Thymus (tissue), 11 donors: ENCODE data around the gene MTCL3.

Source experiments
- DNase-seq, 9 donors: peaks; one replicate each; pipeline ENCODE4 v3.0.0-alpha.2; 2013; ENCODE audit warnings: low spot score in 9 of 9, low read depth in 6 of 9, missing footprints in 1 of 9
- H3K27ac ChIP-seq, 2 donors: one replicate each; pipeline ENCODE4 v1.5.1; 2013; ENCODE audit warnings: control low read depth in 1 of 2, low read depth in 1 of 2, low read length in 1 of 2, mild to moderate bottlenecking in 1 of 2, moderate library complexity in 1 of 2
- H3K27me3 ChIP-seq, 2 donors: one replicate each; pipeline ENCODE4 v1.5.1; 2013; ENCODE audit warnings: low read length in 1 of 2; ENCODE audit not compliant: control insufficient read depth in 2 of 2, insufficient read depth in 1 of 2
- H3K36me3 ChIP-seq, 2 donors: one replicate each; pipeline ENCODE4 v1.5.1; 2013; ENCODE audit warnings: low read length in 1 of 2, mild to moderate bottlenecking in 1 of 2, moderate library complexity in 1 of 2; ENCODE audit not compliant: control insufficient read depth in 2 of 2, insufficient read depth in 2 of 2
- H3K4me1 ChIP-seq, 2 donors: one replicate each; pipeline ENCODE4 v1.5.1; 2013; ENCODE audit warnings: low read length in 2 of 2; ENCODE audit not compliant: control insufficient read depth in 2 of 2, insufficient read depth in 2 of 2
- H3K4me3 ChIP-seq, 2 donors: one replicate each; pipeline ENCODE4 v1.5.1; 2013; ENCODE audit warnings: low read length in 2 of 2, control low read depth in 1 of 2, mild to moderate bottlenecking in 1 of 2
- H3K9me3 ChIP-seq, 2 donors: one replicate each; pipeline ENCODE4 v1.5.1; 2013; ENCODE audit warnings: low read length in 1 of 2, mild to moderate bottlenecking in 1 of 2; ENCODE audit not compliant: control insufficient read depth in 2 of 2, insufficient read depth in 1 of 2
- WGBS: extraction: QIAGEN DNeasy Blood & Tissue Kit; methylation state at CpG from one replicate; pipeline ENCODE4 v1.1.7; 2013; 5-methylcytosine and 5-hydroxymethylcytosine counted together
- donor health status: healthy.

The MTCL3 gene

GRCh38 chr6:127518710-127519468, at the start of gene MTCL3:
MTCL3 (minus strand) TSS chr6:127519335.
- no peak within 1 kb of the TSS for H3K4me3 ChIP-seq
- H3K36me3 ChIP-seq, result no peaks in the 10 kb centered on the region
- H3K9me3 ChIP-seq, result peaks cover 0 to 2% of the 10 kb centered on the region in 2 donors
- WGBS, result 7% methylated on average over 42 of the region's 42 CpGs
- no peak within 1 kb of the TSS for H3K27ac ChIP-seq
- peaks cover 36 to 66% of the 10 kb centered on the region in 2 donors for H3K27me3 ChIP-seq
- peaks cover 10 to 26% of the 10 kb centered on the region in 2 donors for H3K4me1 ChIP-seq
- DNase-seq, result peak in 1 of 9 donors; percentile 7

- H3K4me3 ChIP-seq, result no peak overlapping the region
- H3K4me1 ChIP-seq, result no peaks in the 10 kb centered on the region
- H3K27ac ChIP-seq, result no peak overlapping the region
- H3K27me3 ChIP-seq, result no peaks in the 10 kb centered on the region
- WGBS, result 49% methylated on average over 2 of the region's 2 CpGs
- no peak for DNase-seq
- H3K9me3 ChIP-seq, result no peaks in the 10 kb centered on the region
- no peaks in the 10 kb centered on the region for H3K36me3 ChIP-seq
Observed at GRCh38 chr6:127567476-127567875, 48.3 kb upstream of the MTCL3 start.

GRCh38 chr6:127566651-127567050, 47.5 kb upstream of the MTCL3 start:
- Histone ChIP-seq H3K4me3 (no peak overlapping the region), H3K27ac (no peak overlapping the region), H3K36me3 (no peaks in the 10 kb centered on the region), H3K4me1 (no peaks in the 10 kb centered on the region), H3K9me3 (no peaks in the 10 kb centered on the region), H3K27me3 (no peaks in the 10 kb centered on the region)
- DNase-seq, result no peak

GRCh38 chr6:127566119-127566518, 47.0 kb upstream of the MTCL3 start:
- H3K27me3 ChIP-seq, result no peaks in the 10 kb centered on the region
- H3K27ac ChIP-seq, result no peak overlapping the region
- no peaks in the 10 kb centered on the region for H3K36me3 ChIP-seq
- no peak overlapping the region for H3K4me3 ChIP-seq
- H3K4me1 ChIP-seq, result no peaks in the 10 kb centered on the region
- no peaks in the 10 kb centered on the region for H3K9me3 ChIP-seq
- no peak for DNase-seq

GRCh38 chr6:127564761-127565160, 45.6 kb upstream of the MTCL3 start:
- Histone ChIP-seq H3K36me3 (no peaks in the 10 kb centered on the region), H3K9me3 (no peaks in the 10 kb centered on the region), H3K4me3 (no peak overlapping the region), H3K27ac (no peak overlapping the region), H3K4me1 (no peaks in the 10 kb centered on the region), H3K27me3 (no peaks in the 10 kb centered on the region)
- WGBS, result 93% methylated on average over 3 of the region's 3 CpGs
- DNase-seq, result no peak

GRCh38 chr6:127561660-127562059, 42.5 kb upstream of the MTCL3 start:
- no peaks in the 10 kb centered on the region for H3K9me3 ChIP-seq
- H3K4me1 ChIP-seq, result no peaks in the 10 kb centered on the region
- no peak for DNase-seq
- 47% methylated on average over 1 of the region's 1 CpG for WGBS
- H3K36me3 ChIP-seq, result no peaks in the 10 kb centered on the region
- H3K27ac ChIP-seq, result no peak overlapping the region
- H3K27me3 ChIP-seq, result no peaks in the 10 kb centered on the region
- H3K4me3 ChIP-seq, result no peak overlapping the region

- Histone ChIP-seq H3K4me3 (no peak overlapping the region), H3K9me3 (no peaks in the 10 kb centered on the region), H3K4me1 (no peaks in the 10 kb centered on the region), H3K36me3 (no peaks in the 10 kb centered on the region), H3K27me3 (no peaks in the 10 kb centered on the region), H3K27ac (no peak overlapping the region)
- WGBS, result 45% methylated on average over 2 of the region's 2 CpGs
- DNase-seq, result peak in 2 of 9 donors; percentile 3 to 26
Observed at GRCh38 chr6:127554435-127555006, 35.4 kb upstream of the MTCL3 start.

GRCh38 chr6:127550403-127550802, 31.3 kb upstream of the MTCL3 start:
- no peaks in the 10 kb centered on the region for H3K36me3 ChIP-seq
- H3K27me3 ChIP-seq, result no peaks in the 10 kb centered on the region
- H3K4me1 ChIP-seq, result no peaks in the 10 kb centered on the region
- H3K9me3 ChIP-seq, result no peaks in the 10 kb centered on the region
- H3K4me3 ChIP-seq, result no peak overlapping the region
- DNase-seq, result no peak
- H3K27ac ChIP-seq, result no peak overlapping the region

GRCh38 chr6:127547904-127548649, 28.9 kb upstream of the MTCL3 start:
- no peaks in the 10 kb centered on the region for H3K27me3 ChIP-seq
- H3K4me1 ChIP-seq, result no peaks in the 10 kb centered on the region
- no peak overlapping the region for H3K4me3 ChIP-seq
- H3K9me3 ChIP-seq, result no peaks in the 10 kb centered on the region
- DNase-seq, result no peak
- H3K27ac ChIP-seq, result no peak overlapping the region
- no peaks in the 10 kb centered on the region for H3K36me3 ChIP-seq
- 91% methylated on average over 2 of the region's 2 CpGs for WGBS
